H1 (cell line): ENCODE data around the gene ITPKA. TPM values are rescaled to one million over a fixed set of nuclear protein-coding genes. Genes with fewer than 3 reads are reported as not detected.

ENCODE experiments used
- ATF2 ChIP-seq: IDR thresholded peaks from 2 replicates; pipeline ENCODE4 v1.6.1; 2012; ENCODE audit warnings: low read length, inconsistent platforms
- CBX8 ChIP-seq: fragments of 300-800, 300-1000 bp; sonication (generic); IDR thresholded peaks from 2 replicates; pipeline ENCODE4 v1.7.1; 2016; ENCODE audit warnings: low read depth, low read length, borderline replicate concordance
- CHD7 ChIP-seq: fragments of 300-600 bp; sonication (generic); IDR thresholded peaks from 2 replicates; pipeline ENCODE4 v1.7.1; 2012; ENCODE audit warnings: low read length, moderate library complexity, mild to moderate bottlenecking, inconsistent platforms; ENCODE audit not compliant: insufficient replicate concordance
- MAFK ChIP-seq: IDR thresholded peaks from 2 replicates; pipeline ENCODE4 v1.6.1; 2012; ENCODE audit warnings: low read depth, mild to moderate bottlenecking, improper control_type of control experiment, low read length
- NANOG ChIP-seq: IDR thresholded peaks from 2 replicates; pipeline ENCODE4 v1.6.1; 2011; ENCODE audit warnings: low read length, low read depth, mild to moderate bottlenecking, inconsistent platforms; ENCODE audit not compliant: insufficient read depth, poor library complexity, severe bottlenecking
- RXRA ChIP-seq: IDR thresholded peaks from 2 replicates; pipeline ENCODE4 v1.6.1; 2011; ENCODE audit warnings: low read depth, mild to moderate bottlenecking, low read length, moderate library complexity; ENCODE audit not compliant: insufficient read depth
- SAP30 ChIP-seq: fragments of 300-600 bp; sonication (generic); IDR thresholded peaks from 2 replicates; pipeline ENCODE4 v1.7.1; 2012; ENCODE audit warnings: low read length, moderate library complexity, mild to moderate bottlenecking, inconsistent platforms; ENCODE audit not compliant: insufficient read depth, insufficient replicate concordance
- polyA plus RNA-seq, 7 experiments: library from polyadenylated mRNA; depleted of rRNA in 3 of 7; stranded (reverse) in 5 of 7; unstranded in 2 of 7; fragments of >200 nt in 5 of 7; fragments of 200-250 nt in 2 of 7; gene quantifications; 1 replicate in 5 of 7; 2 replicates in 1 of 7; 4 replicates in 1 of 7; pipeline versions ENCODE4 v1.2.1 to v1.2.3, GENCODE V29; 2011 to 2013; ENCODE audit warnings: missing spikeins in 2 of 7, mixed read lengths in 2 of 7
- total RNA-seq: library from RNA; stranded (reverse); fragmentation: NEBNext Ultra II Directional; extraction: Animal tissue kit (Norgen Biotek cat#: 25700); gene quantifications from 2 replicates; pipeline ENCODE4 v1.2.1, GENCODE V29; 2021

Gene ITPKA
- total and polyA plus RNA-seq, 2 of the 8 experiments (the other 6 are each of a cell fraction or from before 2014, with no cell fraction given), result 0.39 to 0.99 TPM

GRCh38 chr15:41499109-41499851 is 5.6 kb downstream of the ITPKA start (continued):
- TF ChIP-seq CHD7 (no peak), CBX8 (no peak), SAP30 (no peak), ATF2 (no peak), RXRA (no peak), NANOG (no peak), MAFK (no peak)
